ENCODE measurements around the gene CETP. TPM values are rescaled to one million over a fixed set of nuclear protein-coding genes. Genes with fewer than 3 reads are reported as not detected.

CETP gene
- total and polyA plus RNA-seq, 2 of the 8 experiments (the other 6 are each of a cell fraction or from before 2014, with no cell fraction given): not detected

DNA sequence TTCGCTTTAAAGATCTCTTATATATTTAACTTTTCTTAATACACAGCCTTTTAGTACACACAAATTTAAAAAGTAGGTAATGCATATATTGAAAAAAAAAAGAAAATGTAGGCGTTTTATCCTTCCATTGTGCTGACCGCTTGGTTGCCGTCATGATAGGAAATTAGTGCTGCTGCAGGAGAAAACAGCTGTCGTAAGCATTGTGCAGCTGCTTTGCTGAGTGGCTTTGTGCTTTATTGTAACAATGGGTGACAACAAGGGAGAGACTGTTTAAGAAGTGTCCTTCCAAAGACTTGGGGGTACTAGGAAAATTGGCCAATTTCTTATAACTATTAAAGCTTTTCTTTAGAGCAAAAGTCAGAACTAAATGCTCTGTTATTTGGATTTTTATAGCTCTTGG lies 24.8 kb upstream of the CETP start (continued):
- TF ChIP-seq CBX5 (IDR thresholded peaks at IDR 0.05; ENCODE audit: low read depth, low read length): no peak
